Measurements from ENCODE around the gene TMEM92.

The TMEM92 gene

GRCh38 chr17:50328363-50329325 is 54.4 kb downstream of the TMEM92 start:
- no peak for DNase-seq (ENCODE audit: low spot score)

- DNase-seq (ENCODE audit: low spot score) = no peak
These were observed 55.5 kb downstream of the TMEM92 start for GRCh38 chr17:50329716-50330115.

GRCh38 chr17:50330151-50330775 is 56.0 kb downstream of the TMEM92 start:
- no peak for DNase-seq (ENCODE audit: low spot score)
